OCI-LY7 (cell line): ENCODE results near the gene COL8A2.

Source experiments
- EZH2phosphoT487 ChIP-seq: fragments of 200-600 bp; sonication (generic); IDR thresholded peaks from 2 replicates; pipeline ENCODE4 v1.6.1; 2018; ENCODE audit warnings: low read depth, borderline replicate concordance, mild to moderate bottlenecking, mixed run types, antibody characterized with exemption, low read length, moderate library complexity, mixed read lengths
- TF ChIP-seq, protein P1 (sequence below): fragments of 200-600 bp; sonication (generic); conservative IDR thresholded peaks from 2 replicates; pipeline ENCODE4 v1.5.1; 2014; ENCODE audit warnings: mild to moderate bottlenecking, antibody characterized with exemption, low read length, moderate library complexity, mixed read lengths

DNA sequence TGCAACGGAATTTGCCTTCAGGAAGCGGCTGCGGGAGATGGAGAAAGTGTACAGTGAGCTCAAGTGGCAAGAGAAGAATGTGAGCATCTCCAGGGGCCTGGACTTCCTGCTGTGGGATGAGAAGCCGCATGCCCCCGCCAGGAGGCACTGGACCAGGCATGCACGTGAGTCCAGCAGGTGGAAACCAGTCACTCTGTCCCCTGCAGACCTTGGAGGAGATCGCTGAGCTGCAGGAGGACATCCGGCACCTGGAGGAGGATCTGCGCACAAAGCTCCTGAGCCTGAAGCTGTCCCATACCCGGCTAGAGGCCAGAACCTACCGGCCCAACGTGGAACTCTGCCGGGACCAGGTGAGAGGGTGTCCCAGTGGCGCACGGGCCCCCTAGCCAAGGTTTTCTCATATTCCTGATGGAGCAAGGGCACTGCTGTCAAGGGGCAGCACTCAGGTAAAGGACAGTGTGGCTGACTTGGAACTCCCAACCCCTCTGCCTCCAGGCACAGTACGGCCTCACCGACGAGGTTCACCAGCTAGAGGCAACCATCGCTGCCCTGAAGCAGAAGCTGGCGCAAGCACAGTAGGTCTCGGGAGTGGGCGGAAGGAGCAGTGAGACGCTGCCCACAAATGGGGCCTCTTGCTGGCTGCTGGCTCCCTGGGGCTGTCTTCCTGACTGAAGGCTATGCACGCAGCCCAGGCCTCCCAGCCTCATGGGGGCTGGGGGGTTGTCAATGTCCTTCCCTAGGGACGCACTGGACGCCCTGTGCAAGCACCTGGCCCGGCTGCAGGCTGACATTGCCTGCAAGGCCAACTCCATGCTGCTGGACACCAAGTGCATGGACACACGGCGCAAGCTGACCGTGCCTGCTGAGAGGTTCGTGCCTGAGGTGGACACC, 37.5 kb downstream of the COL8A2 start:
- TF ChIP-seq, protein P1, sequence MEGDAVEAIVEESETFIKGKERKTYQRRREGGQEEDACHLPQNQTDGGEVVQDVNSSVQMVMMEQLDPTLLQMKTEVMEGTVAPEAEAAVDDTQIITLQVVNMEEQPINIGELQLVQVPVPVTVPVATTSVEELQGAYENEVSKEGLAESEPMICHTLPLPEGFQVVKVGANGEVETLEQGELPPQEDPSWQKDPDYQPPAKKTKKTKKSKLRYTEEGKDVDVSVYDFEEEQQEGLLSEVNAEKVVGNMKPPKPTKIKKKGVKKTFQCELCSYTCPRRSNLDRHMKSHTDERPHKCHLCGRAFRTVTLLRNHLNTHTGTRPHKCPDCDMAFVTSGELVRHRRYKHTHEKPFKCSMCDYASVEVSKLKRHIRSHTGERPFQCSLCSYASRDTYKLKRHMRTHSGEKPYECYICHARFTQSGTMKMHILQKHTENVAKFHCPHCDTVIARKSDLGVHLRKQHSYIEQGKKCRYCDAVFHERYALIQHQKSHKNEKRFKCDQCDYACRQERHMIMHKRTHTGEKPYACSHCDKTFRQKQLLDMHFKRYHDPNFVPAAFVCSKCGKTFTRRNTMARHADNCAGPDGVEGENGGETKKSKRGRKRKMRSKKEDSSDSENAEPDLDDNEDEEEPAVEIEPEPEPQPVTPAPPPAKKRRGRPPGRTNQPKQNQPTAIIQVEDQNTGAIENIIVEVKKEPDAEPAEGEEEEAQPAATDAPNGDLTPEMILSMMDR, result no peak
- no peak for TF ChIP-seq EZH2phosphoT487
